ENCODE data around the gene WWC1. TPM values are rescaled to one million over a fixed set of nuclear protein-coding genes. Genes with fewer than 3 reads are reported as not detected.

Gene WWC1
- total and polyA plus RNA-seq, 9 of the 15 experiments (the other 6 are each of a cell fraction or from before 2014, with no cell fraction given), result under 0.01 to 0.54 (median 0.42) TPM; not detected in 6

DNA sequence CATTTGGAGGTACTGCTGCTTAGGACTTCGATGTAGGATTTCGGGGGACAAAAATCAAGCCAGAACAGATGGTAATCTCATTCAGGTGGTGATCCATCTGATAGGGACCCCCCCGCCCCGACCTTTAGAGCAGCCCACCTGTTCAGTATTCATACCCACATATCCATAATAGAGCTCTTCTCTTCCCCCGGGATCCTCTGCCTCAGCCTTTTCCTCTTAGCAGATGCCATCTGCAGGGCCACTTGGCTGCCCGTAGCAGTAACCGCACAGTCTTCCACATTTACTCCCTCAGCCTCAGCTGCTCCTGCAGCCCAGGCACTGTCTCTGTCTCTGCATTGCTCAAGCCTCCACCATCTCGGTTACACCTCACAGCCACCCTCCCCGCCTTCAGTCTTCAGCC is 129.0 kb downstream of the WWC1 start:
- in situ Hi-C loops (cut with MboI), result no loop called here

More for the DNA sequence above, 129.0 kb downstream of the WWC1 start:
- Histone ChIP-seq H3K36me3 (ENCODE audit: control insufficient read depth, insufficient read depth, low read length) (no peaks in the 10 kb centered on the region), H2AFZ (ENCODE audit: low read depth, low read length) (no peak overlapping the region), H3K9ac (ENCODE audit: insufficient read depth in 1 of 2, low read depth in 2 of 2, low read length in 2 of 2) (no peak overlapping the region), H3K79me2 (ENCODE audit: control insufficient read depth, insufficient read depth, low read length) (no peaks in the 10 kb centered on the region), H3K4me1 (replicated peaks in 1 of 2; ENCODE audit: control insufficient read depth in 2 of 2, insufficient read depth in 2 of 2, low read length in 2 of 2) (no peaks in the 10 kb centered on the region), H3K4me3 (no peak overlapping the region), H3K9me3 (replicated peaks; ENCODE audit: control insufficient read depth, insufficient read depth, low read depth, low read length) (no peaks in the 10 kb centered on the region), H3K4me2 (ENCODE audit: insufficient read depth, low read length) (no peak overlapping the region), H3K27me3 (ENCODE audit: control insufficient read depth in 2 of 2, insufficient read depth in 2 of 2, low read length in 2 of 2) (peaks cover 0 to 35% of the 10 kb centered on the region in 2 experiments; a peak in 2 of 5 replicates), H3K9me1 (ENCODE audit: control insufficient read depth, insufficient read depth, low read length) (no peaks in the 10 kb centered on the region), H4K20me1 (replicated peaks; ENCODE audit: control insufficient read depth, insufficient read depth, low read length) (no peaks in the 10 kb centered on the region), H3K27ac (ENCODE audit: extremely low read depth, low read depth, low read length) (no peak overlapping the region)
- intact Hi-C loops (cut with micrococcal nuclease), result loop anchor here (10.0 kb wide), 1 partner anchor 156 kb away; no protein-coding TSS in a partner anchor
- ATAC-seq (no peak), FAIRE-seq (no peak), DNase-seq (ENCODE audit: extremely low read depth in 1 of 4, low spot score in 3 of 4) (no peak)
- ChIA-PET POLR2A (interaction anchor here (0.6 kb wide), 1 partner anchor 13 kb away, joined by 3 read pairs; no protein-coding TSS in a partner anchor), CTCF (ENCODE audit: low intra/inter-chr PET ratio) (no interaction called here)
- 1% methylated on average over 9 of the region's 9 CpGs for WGBS (ENCODE audit: insufficient coverage, low coverage, missing lambda C conversion rate)
- TF ChIP-seq SPI1 (IDR thresholded peaks at IDR 0.05; ENCODE audit: borderline replicate concordance, low read depth, low read length), result no peak
- TF ChIP-seq BRD4 (IDR thresholded peaks at IDR 0.05), result no peak
- TF ChIP-seq MED1 (CRISPR knock-in tag; IDR thresholded peaks at IDR 0.05; ENCODE audit: borderline replicate concordance), result no peak
- no peak for TF ChIP-seq RFX7 (CRISPR knock-in tag; IDR thresholded peaks at IDR 0.05)
- TF ChIP-seq TAF1 (IDR thresholded peaks at IDR 0.05; ENCODE audit: control insufficient read depth, extremely low read depth, insufficient read depth, low read length, severe bottlenecking), result no peak
- no peak for TF ChIP-seq HEY1 (CRISPR knock-in tag; IDR thresholded peaks at IDR 0.05; ENCODE audit: borderline replicate concordance)
- TF ChIP-seq, protein P1, sequence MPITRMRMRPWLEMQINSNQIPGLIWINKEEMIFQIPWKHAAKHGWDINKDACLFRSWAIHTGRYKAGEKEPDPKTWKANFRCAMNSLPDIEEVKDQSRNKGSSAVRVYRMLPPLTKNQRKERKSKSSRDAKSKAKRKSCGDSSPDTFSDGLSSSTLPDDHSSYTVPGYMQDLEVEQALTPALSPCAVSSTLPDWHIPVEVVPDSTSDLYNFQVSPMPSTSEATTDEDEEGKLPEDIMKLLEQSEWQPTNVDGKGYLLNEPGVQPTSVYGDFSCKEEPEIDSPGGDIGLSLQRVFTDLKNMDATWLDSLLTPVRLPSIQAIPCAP (CRISPR knock-in tag; IDR thresholded peaks at IDR 0.05; ENCODE audit: borderline replicate concordance), result no peak
- TF ChIP-seq ZNF551 (CRISPR knock-in tag; IDR thresholded peaks at IDR 0.05), result no peak
- TF ChIP-seq, protein P2, sequence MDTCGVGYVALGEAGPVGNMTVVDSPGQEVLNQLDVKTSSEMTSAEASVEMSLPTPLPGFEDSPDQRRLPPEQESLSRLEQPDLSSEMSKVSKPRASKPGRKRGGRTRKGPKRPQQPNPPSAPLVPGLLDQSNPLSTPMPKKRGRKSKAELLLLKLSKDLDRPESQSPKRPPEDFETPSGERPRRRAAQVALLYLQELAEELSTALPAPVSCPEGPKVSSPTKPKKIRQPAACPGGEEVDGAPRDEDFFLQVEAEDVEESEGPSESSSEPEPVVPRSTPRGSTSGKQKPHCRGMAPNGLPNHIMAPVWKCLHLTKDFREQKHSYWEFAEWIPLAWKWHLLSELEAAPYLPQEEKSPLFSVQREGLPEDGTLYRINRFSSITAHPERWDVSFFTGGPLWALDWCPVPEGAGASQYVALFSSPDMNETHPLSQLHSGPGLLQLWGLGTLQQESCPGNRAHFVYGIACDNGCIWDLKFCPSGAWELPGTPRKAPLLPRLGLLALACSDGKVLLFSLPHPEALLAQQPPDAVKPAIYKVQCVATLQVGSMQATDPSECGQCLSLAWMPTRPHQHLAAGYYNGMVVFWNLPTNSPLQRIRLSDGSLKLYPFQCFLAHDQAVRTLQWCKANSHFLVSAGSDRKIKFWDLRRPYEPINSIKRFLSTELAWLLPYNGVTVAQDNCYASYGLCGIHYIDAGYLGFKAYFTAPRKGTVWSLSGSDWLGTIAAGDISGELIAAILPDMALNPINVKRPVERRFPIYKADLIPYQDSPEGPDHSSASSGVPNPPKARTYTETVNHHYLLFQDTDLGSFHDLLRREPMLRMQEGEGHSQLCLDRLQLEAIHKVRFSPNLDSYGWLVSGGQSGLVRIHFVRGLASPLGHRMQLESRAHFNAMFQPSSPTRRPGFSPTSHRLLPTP (IDR thresholded peaks at IDR 0.05; ENCODE audit: borderline replicate concordance, extremely low read depth, insufficient read length), result no peak
- no TSS peak for BruUV-seq (replicated peaks)

Measured in K562 (cell line).